Measurements from ENCODE around the gene SGO2. TPM values are rescaled to one million over a fixed set of nuclear protein-coding genes. Genes with fewer than 3 reads are reported as not detected.
A peak's percentile ranks its signal among the peaks of the same experiment; 100 is the strongest.

Gene SGO2
- total and polyA plus RNA-seq, 9 of the 15 experiments (the other 6 are each of a cell fraction or from before 2014, with no cell fraction given), result 14.5 to 25.9 (median 16.6) TPM

DNA sequence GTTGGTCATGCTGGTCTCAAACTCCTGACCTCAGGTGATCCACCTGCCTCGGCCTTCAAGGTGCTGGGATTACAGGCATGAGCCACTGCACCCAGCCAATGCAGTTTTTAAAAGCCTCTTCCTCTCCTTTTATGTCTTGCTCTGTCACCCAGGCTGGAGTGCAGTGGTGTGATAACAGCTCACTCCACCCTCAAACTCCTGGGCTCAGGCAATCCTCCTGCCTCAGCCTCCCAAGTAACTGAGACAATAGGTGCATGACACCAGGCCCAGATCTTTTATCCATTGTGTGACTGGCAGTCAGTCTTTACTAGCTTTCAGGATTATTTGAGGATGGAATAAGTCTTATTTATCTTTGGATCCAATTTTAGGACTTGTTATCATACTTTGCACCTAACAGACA is 29.3 kb upstream of the SGO2 start (continued):
- no peak for TF ChIP-seq HMBOX1 (IDR thresholded peaks at IDR 0.05)
- TF ChIP-seq ETS1 (conservative IDR thresholded peaks at IDR 0.05; ENCODE audit: control insufficient read depth, low read depth, low read length), result no peak
- no peak for TF ChIP-seq ZNF3 (CRISPR knock-in tag; IDR thresholded peaks at IDR 0.05)
- no peak for TF ChIP-seq CHD2 (IDR thresholded peaks at IDR 0.05; ENCODE audit: low read depth, low read length)
- TF ChIP-seq TCF15 (CRISPR knock-in tag; IDR thresholded peaks at IDR 0.05), result no peak
- 0 out of 2 replicates have a peak, but pooled peaks have one; percentile 13 for TF ChIP-seq SMARCA4 (IDR thresholded peaks at IDR 0.05)
- no peak for TF ChIP-seq HOXB6 (CRISPR knock-in tag; IDR thresholded peaks at IDR 0.05; ENCODE audit: borderline replicate concordance)
- peak; percentile 35; the same call in 1 of the 2 replicates for TF ChIP-seq TAL1 (IDR thresholded peaks at IDR 0.05)
- no peak for TF ChIP-seq SMC3 (conservative IDR thresholded peaks at IDR 0.05; ENCODE audit: insufficient read depth, low read depth, low read length)
- no peak for TF ChIP-seq GMEB1 (CRISPR knock-in tag; IDR thresholded peaks at IDR 0.05)
- TF ChIP-seq RAD51 (IDR thresholded peaks at IDR 0.05; ENCODE audit: borderline replicate concordance, low read depth), result no peak
- no peak for TF ChIP-seq KDM2B (CRISPR knock-in tag; IDR thresholded peaks at IDR 0.05)
- TF ChIP-seq ILF3 (IDR thresholded peaks at IDR 0.05; ENCODE audit: borderline replicate concordance), result no peak
- no peak for TF ChIP-seq NFIX (CRISPR knock-in tag; IDR thresholded peaks at IDR 0.05; ENCODE audit: low read depth)
- TF ChIP-seq, protein P1, sequence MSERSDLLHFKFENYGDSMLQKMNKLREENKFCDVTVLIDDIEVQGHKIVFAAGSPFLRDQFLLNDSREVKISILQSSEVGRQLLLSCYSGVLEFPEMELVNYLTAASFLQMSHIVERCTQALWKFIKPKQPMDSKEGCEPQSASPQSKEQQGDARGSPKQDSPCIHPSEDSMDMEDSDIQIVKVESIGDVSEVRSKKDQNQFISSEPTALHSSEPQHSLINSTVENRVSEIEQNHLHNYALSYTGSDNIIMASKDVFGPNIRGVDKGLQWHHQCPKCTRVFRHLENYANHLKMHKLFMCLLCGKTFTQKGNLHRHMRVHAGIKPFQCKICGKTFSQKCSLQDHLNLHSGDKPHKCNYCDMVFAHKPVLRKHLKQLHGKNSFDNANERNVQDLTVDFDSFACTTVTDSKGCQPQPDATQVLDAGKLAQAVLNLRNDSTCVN (CRISPR knock-in tag; IDR thresholded peaks at IDR 0.05), result no peak
- TF ChIP-seq FOXJ2 (tag; IDR thresholded peaks at IDR 0.05), result no peak
- no peak for TF ChIP-seq ZBTB1 (CRISPR knock-in tag; IDR thresholded peaks at IDR 0.05; ENCODE audit: borderline replicate concordance, low read depth)
- TF ChIP-seq, protein P2, sequence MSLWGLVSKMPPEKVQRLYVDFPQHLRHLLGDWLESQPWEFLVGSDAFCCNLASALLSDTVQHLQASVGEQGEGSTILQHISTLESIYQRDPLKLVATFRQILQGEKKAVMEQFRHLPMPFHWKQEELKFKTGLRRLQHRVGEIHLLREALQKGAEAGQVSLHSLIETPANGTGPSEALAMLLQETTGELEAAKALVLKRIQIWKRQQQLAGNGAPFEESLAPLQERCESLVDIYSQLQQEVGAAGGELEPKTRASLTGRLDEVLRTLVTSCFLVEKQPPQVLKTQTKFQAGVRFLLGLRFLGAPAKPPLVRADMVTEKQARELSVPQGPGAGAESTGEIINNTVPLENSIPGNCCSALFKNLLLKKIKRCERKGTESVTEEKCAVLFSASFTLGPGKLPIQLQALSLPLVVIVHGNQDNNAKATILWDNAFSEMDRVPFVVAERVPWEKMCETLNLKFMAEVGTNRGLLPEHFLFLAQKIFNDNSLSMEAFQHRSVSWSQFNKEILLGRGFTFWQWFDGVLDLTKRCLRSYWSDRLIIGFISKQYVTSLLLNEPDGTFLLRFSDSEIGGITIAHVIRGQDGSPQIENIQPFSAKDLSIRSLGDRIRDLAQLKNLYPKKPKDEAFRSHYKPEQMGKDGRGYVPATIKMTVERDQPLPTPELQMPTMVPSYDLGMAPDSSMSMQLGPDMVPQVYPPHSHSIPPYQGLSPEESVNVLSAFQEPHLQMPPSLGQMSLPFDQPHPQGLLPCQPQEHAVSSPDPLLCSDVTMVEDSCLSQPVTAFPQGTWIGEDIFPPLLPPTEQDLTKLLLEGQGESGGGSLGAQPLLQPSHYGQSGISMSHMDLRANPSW (CRISPR knock-in tag; IDR thresholded peaks at IDR 0.05), result no peak
- TF ChIP-seq, protein P3, sequence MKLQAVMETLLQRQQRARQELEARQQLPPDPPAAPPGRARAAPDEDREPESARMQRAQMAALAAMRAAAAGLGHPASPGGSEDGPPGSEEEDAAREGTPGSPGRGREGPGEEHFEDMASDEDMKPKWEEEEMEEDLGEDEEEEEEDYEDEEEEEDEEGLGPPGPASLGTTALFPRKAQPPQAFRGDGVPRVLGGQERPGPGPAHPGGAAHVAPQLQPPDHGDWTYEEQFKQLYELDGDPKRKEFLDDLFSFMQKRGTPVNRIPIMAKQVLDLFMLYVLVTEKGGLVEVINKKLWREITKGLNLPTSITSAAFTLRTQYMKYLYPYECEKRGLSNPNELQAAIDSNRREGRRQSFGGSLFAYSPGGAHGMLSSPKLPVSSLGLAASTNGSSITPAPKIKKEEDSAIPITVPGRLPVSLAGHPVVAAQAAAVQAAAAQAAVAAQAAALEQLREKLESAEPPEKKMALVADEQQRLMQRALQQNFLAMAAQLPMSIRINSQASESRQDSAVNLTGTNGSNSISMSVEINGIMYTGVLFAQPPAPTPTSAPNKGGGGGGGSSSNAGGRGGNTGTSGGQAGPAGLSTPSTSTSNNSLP (IDR thresholded peaks at IDR 0.05; ENCODE audit: borderline replicate concordance, low read depth, low read length), result no peak

Measured in K562 (cell line).